HepG2 (cell line): Measurements from ENCODE around the gene IFITM5. TPM values are rescaled to one million over a fixed set of nuclear protein-coding genes. Genes with fewer than 3 reads are reported as not detected.

Experiments used
- CTCF ChIP-seq: sonication (generic); formaldehyde crosslinking; IDR thresholded peaks from 2 replicates; pipeline ENCODE4 v1.5.0; 2020; ENCODE audit warnings: mild to moderate bottlenecking, missing genetic modification reagents, moderate library complexity
- FLYWCH1 ChIP-seq: sonication (generic); formaldehyde crosslinking; IDR thresholded peaks from 2 replicates; pipeline ENCODE4 v1.8.1; 2023; ENCODE audit warnings: mild to moderate bottlenecking, missing genetic modification reagents
- NFKB2 ChIP-seq: sonication (generic); formaldehyde crosslinking; IDR thresholded peaks from 2 replicates; pipeline ENCODE4 v1.4.0; 2020; ENCODE audit warnings: missing genetic modification reagents, borderline replicate concordance
- PCBP2 ChIP-seq: fragments of 200-400 bp; formaldehyde crosslinking; optimal IDR thresholded peaks from 2 replicates; pipeline ENCODE3; 2018; ENCODE audit warnings: low read length, low read depth; ENCODE audit not compliant: poor library complexity, severe bottlenecking
- SAFB2 ChIP-seq: sonication (generic); formaldehyde crosslinking; IDR thresholded peaks from 2 replicates; pipeline ENCODE4 v1.5.1; 2020; ENCODE audit warnings: missing genetic modification reagents, low read depth, mild to moderate bottlenecking, borderline replicate concordance
- SRY ChIP-seq: sonication (generic); formaldehyde crosslinking; IDR thresholded peaks from 2 replicates; pipeline ENCODE4 v1.8.0; 2022; ENCODE audit warnings: mild to moderate bottlenecking, missing genetic modification reagents
- ZFY ChIP-seq: sonication (generic); formaldehyde crosslinking; IDR thresholded peaks from 2 replicates; pipeline ENCODE4 v1.4.0; 2020; ENCODE audit warnings: missing genetic modification reagents
- ZNF746 ChIP-seq: sonication (generic); formaldehyde crosslinking; IDR thresholded peaks from 2 replicates; pipeline ENCODE4 v1.8.0; 2022; ENCODE audit warnings: mild to moderate bottlenecking, missing genetic modification reagents
- polyA plus RNA-seq, 8 experiments: library from polyadenylated mRNA; depleted of rRNA in 3 of 8; stranded (reverse) in 7 of 8; unstranded in 1 of 8; fragments of >200 nt; fragmentation: Illumina TruSeq in 4 of 8; extraction: Trizol in 4 of 8; gene quantifications; 2 replicates each; pipeline versions ENCODE4 v1.2.1 to v1.2.3, GENCODE V29; 2011 to 2016; ENCODE audit warnings: low read depth in 4 of 8, missing spikeins in 1 of 8, mixed read lengths in 1 of 8; ENCODE audit not compliant: insufficient read depth in 1 of 8
- total RNA-seq, 5 experiments: library from RNA; depleted of rRNA; stranded (reverse); fragments of >200 nt; fragmentation: Illumina TruSeq; extraction: Trizol; gene quantifications; 2 replicates each; pipeline ENCODE4 v1.2.3, GENCODE V29; 2016; ENCODE audit warnings: low read depth in 1 of 5
- TF ChIP-seq, protein P1 (sequence below): sonication (generic); formaldehyde crosslinking; IDR thresholded peaks from 2 replicates; pipeline ENCODE4 v1.5.0; 2020; ENCODE audit warnings: missing genetic modification reagents
- TF ChIP-seq, protein P2 (sequence below): sonication (generic); formaldehyde crosslinking; IDR thresholded peaks from 2 replicates; pipeline ENCODE4 v1.8.0; 2022; ENCODE audit warnings: mild to moderate bottlenecking, missing genetic modification reagents

The IFITM5 gene
- total and polyA plus RNA-seq, 2 of the 13 experiments (the other 11 are each of a cell fraction or from before 2014, with no cell fraction given), result not detected

DNA sequence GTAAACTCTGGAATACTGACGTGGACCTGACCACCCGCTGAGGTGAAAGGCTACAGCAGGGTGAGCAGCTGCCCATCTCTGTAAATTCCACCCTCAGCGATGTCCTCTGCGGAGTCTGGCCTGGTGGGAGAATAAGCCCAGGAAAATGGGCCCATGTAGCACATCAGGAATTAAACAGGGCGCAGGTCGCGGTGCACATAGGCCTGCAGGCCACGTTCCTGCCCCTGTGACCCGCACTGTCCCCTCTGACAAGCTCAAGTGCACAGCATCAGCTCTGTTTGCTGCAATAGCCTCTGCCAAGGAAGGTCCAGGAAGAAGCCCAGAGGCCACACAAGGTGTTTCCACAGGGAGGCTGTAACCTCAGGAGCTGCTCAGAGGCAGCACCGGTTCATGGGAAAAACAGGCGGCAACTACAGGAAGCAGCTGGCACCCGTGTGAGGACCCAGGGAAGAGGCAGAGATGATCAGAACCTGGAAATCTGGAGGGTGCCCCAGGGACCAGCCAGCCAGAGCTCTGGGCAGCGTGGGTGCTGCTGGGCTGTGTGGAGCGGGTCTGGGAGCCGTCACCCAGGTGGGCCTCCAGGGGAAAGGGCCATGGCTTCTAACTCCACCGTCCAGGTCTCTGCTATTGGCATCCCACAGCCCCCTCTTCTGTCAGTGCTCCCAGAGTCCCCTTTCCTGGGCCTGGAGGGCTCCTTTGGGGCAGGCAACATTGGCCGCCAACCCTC lies 7.5 kb upstream of the IFITM5 start (continued):
- TF ChIP-seq, protein P1, sequence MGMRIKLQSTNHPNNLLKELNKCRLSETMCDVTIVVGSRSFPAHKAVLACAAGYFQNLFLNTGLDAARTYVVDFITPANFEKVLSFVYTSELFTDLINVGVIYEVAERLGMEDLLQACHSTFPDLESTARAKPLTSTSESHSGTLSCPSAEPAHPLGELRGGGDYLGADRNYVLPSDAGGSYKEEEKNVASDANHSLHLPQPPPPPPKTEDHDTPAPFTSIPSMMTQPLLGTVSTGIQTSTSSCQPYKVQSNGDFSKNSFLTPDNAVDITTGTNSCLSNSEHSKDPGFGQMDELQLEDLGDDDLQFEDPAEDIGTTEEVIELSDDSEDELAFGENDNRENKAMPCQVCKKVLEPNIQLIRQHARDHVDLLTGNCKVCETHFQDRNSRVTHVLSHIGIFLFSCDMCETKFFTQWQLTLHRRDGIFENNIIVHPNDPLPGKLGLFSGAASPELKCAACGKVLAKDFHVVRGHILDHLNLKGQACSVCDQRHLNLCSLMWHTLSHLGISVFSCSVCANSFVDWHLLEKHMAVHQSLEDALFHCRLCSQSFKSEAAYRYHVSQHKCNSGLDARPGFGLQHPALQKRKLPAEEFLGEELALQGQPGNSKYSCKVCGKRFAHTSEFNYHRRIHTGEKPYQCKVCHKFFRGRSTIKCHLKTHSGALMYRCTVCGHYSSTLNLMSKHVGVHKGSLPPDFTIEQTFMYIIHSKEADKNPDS (CRISPR knock-in tag), result no peak
- TF ChIP-seq PCBP2, result no peak
- no peak for TF ChIP-seq ZNF746 (CRISPR knock-in tag)
- no peak for TF ChIP-seq SAFB2 (CRISPR knock-in tag)
- peak; percentile 42; the same call in 1 of the 2 replicates for TF ChIP-seq NFKB2 (CRISPR knock-in tag)
- TF ChIP-seq SRY (CRISPR knock-in tag), result no peak
- TF ChIP-seq FLYWCH1 (CRISPR knock-in tag), result no peak
- TF ChIP-seq, protein P2, sequence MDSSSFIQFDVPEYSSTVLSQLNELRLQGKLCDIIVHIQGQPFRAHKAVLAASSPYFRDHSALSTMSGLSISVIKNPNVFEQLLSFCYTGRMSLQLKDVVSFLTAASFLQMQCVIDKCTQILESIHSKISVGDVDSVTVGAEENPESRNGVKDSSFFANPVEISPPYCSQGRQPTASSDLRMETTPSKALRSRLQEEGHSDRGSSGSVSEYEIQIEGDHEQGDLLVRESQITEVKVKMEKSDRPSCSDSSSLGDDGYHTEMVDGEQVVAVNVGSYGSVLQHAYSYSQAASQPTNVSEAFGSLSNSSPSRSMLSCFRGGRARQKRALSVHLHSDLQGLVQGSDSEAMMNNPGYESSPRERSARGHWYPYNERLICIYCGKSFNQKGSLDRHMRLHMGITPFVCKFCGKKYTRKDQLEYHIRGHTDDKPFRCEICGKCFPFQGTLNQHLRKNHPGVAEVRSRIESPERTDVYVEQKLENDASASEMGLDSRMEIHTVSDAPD (CRISPR knock-in tag), result no peak
- 0 out of 2 replicates have a peak, but pooled peaks have one; percentile 2 for TF ChIP-seq CTCF (CRISPR knock-in tag)
- peak; percentile 35; the same call in 1 of the 2 replicates for TF ChIP-seq ZFY (CRISPR knock-in tag)
- TF ChIP-seq, all 625 proteins: peak for 16
